NCI-H345 treated with DMSO at 0.1 percent for 48 hours (cell line): ENCODE results near the gene ECT2L.

Experiments
- DNase-seq: peaks from one replicate; lab custom pipeline; 2025; ENCODE audit not compliant: unreplicated experiment; lab: John Stamatoyannopoulos, UW

The ECT2L gene

DNA sequence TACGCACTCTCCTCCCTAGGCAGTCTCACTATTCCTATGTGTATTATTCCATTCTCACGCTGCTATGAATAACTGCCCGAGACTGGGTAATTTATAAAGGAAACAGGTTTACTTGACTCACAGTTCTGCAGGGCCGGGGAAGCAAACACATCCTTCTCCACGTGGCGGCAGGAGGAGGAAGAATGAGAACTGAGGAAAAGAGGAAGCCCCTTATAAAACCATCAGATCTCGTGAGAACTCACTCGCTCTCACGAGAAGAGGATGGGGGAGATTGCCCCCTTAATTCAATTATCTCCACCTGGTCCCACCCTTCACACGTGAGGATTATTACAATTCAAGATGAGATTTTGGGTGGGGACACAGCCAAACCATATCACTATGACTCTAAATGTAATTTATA, 61.9 kb downstream of the ECT2L start:
- DNase-seq = no peak

DNA sequence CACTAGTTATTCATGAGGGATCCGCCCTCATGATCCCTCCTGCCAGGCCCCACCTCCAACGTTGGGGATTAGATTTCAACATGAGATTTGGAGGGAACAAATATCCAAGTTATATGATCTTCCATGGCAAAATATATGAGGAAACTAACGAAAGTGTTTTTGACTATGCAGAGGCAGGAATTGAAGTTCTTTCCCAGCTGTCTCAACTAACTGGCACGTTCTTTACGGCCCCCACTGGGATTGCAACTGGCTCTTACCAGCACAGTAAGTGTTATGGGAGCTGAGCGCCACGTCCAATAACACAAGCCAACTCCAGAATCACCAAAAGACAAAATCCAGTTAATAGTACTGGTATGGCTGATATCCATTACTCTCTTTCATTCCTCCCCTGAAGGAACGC, 66.6 kb downstream of the ECT2L start:
- DNase-seq = no peak

DNA sequence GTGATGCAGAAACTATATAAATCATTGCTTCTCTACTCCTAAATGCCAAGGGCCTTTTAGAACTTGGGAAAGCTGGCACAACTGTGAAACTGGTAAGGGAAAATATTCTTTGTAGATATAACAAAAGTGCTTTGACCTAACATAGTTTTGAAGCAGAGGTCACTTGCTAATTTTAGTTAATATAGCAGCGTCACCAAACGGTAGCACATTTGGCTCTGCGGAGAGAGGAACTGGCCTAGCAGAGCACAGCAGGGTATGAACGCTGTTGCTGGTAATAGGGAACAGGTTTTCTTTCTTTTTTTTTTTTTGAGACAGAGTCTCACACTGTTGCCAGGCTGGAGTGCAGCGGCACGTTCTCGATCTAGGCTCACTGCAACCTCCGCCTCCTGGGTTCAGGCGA, 67.4 kb downstream of the ECT2L start:
- no peak for DNase-seq

DNA sequence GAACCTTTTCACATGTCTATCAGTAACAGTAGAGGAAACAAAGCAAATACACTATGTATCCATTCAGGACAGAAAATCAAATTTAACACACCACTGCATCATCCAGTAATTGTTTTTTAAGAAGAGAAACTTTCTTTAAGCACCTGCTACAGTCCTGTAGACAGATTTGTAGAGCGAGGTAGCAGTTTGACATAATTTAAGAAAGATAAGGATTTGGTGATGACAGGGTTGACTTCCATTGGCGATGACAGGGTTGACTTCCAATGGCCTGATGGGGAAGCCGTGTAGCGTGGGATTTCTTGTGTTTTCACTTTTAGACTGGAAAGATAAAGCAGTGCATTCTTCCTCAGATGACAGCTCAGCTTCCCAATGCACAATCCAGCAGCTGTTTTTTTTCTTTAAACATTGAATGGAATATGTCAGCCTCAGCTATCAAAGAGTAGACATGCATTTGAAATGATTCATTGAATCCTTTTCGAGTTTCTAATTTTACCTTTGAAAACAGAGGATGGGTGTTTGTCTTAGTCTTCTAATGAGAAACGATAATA, 68.5 kb downstream of the ECT2L start:
- DNase-seq = no peak

DNA sequence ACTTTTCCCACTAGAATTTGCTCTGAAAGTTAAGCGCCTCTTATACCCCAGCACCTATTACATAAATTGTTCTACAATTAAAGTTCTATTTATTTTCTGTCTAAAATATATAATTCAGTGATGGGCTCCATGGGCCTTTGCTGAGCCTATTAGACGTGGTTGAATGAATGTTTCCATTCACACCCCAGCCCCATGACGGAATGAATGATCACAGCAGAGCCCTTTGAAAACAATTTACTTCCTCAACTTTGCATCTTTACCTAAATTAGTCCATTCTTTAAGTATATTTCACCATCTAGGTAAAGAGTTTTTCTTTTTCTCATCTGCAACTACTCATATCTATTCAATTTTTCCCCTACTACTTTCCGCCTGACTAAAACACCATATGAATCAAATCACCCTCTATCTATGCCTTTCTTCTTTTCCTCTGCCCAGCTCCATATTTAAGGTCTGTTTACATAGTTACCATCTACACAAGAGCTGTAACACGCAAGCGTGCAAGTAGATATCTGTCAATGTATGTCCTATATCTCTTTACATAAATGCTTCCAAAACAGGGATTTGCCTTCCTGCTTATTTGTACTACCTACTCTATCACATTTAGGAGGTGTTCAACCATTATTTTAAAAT, 69.7 kb downstream of the ECT2L start:
- no peak for DNase-seq

DNA sequence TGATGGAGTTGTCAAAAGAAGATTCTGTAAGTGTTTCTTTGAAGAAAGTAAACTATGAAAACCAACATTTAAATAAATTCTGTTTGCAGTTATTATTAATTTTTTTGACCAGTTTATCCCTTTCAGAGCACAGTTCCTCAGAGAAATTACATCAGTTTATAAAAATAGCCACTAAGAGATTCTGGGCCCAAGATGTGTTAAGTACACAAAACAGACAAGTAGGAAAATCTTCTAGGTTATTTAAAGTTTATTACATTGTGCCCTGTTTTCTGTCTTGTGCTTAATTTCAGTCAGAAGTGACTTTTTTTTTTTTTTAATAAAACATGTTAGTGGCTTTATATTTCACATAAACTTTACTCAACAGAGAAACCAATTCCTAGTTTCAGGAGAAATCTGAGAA, 72.3 kb downstream of the ECT2L start:
- no peak for DNase-seq

DNA sequence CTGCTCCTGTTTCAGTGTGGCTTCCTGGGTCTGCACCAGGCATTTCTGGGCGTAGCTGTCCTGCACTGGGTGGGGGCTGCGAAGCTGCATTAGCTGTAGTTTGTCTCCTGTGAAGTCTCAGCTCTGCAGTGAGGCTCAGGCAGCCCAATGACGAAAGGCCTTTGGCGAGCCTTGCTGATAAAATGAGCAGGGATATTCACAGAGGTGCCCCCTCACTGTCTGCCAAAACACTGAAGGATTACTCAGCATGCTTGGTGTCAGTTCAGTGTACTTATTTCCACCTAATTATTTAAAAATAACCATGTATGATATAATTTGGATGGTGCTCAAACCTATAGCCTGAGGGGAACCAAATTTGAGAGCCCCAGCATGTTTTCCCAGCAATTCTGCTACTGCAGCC, 73.5 kb downstream of the ECT2L start:
- DNase-seq = no peak

DNA sequence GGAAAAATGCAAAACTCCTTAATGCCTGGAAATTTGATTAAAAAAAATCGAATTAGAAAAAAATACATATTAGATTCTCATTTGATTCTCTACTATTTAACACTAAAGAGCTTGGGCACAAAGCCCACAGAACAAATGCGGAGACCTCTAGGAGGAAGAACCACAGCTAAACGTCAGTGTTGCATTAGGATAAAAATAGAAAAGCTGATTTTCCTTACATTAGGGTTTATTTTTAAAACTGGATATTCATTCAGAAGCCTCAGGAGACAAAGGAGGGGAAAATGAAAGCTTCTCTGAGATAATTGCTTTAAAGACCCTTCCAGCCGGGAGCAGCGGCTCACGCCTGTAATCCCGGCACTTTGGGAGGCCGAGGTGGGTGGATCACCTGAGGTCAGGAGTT, 77.3 kb downstream of the ECT2L start:
- no peak for DNase-seq

DNA sequence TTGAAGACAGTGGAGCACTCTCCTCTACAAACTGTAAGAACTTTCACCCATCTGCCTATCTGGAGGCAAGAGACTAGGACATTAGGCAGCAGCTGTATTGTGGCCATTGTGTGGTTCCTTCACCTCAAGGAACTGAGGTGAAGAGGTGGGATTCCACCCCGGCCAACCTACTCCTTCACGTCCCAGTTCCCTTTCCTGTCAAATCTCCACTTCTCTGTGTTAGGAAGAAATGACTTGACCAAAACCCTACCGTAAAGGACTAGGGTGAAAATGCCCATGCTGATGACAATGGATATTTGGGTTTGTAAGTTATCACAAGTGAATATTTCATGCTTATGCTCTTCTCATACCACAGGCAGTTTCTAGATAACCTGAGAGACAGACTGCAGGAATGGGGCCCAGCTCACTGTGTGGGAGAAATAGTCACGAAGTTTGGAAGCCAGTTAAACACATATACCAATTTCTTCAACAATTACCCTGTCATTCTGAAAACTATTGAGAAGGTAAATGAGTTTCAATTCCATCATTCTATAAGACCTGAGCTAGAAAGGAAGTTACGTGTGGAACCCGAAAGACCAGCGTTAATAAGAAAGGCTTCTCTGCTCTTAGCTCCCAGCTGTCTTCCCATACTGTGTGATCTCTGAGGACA, 86.6 kb downstream of the ECT2L start:
- no peak for DNase-seq

DNA sequence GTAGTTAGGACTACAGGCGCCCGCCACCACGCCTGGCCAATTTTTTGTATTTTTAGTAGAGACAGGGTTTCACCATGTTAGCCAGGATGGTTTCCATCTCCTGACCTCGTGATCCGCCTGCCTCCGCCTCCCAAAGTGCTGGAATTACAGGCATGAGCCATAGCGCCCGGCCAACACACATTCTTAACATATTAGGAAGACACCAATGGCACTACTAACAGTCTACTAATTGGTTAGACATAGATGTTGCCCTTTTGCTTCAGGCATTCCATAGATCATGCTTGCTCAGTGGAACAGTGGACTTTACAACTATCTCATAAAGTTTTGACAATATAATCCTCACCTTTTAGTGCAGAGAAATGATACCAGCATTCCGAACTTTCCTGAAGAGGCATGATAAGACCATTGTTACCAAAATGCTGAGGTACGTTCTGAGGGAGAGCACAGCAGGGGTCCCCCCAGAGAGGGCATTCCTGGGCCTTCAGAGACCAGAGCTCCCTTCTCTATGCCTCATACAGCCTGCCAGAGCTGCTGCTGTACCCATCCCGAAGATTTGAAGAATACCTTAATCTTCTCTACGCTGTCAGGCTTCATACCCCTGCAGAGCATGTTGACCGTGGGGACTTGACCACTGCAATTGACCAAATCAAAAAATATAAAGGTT, 89.4 kb downstream of the ECT2L start:
- DNase-seq = no peak

DNA sequence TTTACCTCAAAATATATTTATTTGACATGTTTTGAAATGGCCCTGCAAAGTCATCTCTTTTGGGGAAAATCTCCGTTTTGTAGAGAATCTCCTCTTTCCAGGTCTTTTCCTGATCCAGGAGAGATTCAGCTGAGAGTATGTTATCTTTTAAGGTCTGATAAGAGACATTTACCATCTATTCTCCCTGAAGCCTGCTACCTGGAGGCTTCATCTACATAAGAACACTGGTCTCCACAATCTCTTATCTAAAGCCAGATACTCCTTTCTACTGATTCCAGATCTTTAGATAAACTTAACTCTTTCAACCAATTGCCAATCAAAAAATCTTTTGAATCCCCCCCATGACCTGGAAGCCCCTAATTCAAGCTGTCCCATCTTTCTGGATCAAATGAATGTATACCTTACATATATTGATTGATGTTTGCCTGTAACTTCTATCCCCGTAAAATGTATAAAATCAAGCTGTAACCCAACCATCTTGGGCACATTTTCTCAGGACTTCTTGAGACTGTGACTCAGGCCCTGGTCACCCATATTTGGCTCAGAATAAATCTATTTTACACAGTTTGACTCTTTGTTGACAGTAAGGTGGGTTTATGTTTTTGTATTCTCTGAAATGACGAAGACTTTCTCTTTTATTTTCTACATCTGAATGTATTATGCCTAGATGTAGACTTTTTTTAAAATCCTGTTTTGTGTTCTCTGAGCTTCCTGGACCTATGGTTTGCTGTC, 95.5 kb downstream of the ECT2L start:
- no peak for DNase-seq

DNA sequence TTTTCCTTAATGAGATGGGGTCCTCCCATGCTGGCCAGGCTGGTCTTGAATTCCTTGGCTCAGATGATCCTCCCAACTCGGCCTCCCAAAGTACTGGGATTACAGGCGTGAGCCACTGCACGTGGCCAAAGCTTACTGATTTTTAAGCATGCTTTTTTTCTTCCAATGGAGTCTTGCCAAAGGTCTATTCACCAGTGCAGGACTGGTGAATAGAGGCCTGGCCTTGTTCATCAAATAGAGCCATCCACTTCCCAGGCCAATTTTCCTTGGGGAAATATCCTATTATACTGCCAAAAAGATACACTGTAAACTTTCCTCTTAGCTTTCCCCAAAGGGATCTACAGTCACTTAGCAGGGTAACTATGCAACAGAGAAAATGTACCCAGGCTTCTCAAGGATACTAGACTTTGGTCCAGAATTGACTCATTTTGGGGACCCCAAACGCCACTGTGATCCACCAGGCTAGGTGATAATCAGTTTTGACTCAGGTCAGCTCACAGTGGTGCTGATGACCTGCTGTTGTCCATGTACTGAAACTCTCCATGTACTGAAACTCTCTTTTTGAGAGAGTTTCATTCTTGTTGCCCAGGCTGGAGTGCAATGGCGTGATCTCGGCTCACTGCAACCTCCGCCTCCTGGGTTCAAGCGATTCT, 100.3 kb downstream of the ECT2L start:
- no peak for DNase-seq

DNA sequence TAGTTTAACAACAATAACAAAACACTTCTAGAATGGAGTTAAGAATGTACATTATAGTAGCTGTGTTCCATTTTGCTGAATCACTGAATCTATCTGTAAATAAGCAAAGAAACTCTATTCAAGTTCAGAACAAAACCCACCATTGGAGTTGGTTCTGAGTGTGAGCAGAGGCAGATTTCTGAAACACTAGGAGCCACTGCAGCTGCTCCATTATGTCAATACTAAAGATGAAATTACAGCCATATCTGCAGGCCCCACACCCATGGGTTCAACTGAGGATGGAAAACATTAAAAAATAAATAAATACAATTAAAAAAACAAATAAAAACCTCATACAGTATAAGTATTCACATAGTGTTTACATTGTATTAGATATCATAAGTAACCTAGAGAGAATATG, 101.1 kb downstream of the ECT2L start:
- no peak for DNase-seq

DNA sequence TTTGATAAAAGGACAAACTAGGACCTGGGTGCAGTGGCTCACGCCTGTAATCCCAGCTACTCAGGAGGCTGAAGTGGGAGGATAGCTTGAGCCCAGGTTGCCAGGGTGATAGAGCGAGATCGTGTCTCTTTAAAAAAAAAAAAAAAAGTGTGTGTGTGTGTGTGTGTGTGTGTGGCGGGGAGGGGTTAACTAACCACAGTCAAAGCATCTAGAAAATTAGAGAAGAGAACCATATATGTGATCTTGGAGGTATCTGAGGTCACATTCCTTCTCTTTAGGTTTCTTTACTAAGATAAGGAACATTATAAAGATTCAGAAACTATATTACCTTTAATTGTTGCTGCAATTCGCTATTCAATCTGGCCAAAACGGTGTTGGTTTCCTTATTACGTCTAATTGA, 111.3 kb downstream of the ECT2L start:
- DNase-seq = no peak

DNA sequence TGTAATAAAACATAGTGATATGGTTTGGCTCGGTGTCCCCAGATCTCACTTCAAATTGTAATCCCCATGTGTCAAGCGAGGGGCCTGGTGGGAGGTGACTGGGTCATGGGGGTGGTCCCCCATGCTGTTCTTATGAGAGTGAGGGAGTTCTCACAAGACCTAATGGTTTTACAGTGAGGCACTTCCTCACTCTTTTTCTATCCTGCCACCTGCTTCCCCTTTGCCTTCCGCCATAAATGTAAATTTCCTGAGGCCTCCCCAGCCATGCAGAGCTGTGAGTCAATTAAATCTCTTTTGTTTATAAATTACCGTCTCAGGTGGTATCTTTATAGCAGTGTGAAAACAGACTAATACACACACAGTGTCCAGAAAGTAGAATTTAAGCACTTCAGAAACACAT, 113.6 kb downstream of the ECT2L start:
- no peak for DNase-seq

DNA sequence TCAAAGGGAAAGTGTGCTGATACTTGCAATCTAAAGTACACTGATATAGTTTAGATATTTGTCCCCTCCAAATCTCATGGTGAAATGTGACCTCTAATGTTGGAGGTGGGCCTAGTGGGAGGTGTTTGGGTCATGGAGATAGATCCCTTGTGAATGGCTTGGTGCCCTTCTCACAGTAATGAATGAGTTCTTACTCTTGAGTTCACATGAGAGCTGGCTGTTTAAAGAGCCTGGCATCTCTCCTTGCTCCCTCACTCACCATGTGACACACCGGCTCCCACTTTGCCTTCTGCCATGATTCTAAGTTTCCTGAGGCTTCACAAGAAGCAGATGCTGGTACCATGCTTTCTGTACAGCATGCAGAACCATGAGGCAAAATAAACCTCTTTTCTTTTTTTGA, 114.1 kb downstream of the ECT2L start:
- no peak for DNase-seq

DNA sequence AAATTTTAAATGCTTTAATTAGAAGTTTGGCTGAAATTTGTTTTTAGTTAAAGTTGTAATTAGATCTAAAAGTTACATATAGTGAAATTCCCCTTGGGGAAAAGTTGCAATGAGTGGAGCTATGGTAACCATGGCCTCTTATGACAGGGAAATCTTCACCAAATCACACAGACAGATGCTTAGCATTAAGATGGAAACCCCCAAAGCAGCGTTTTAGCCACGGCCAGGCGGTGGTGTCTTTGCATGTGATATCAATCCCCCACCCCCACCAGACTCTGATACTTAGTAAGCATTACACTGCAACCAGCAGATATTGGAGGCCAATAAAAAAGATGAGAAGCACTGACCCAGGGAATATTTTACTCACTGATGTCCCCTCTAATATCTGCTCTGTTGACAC, 116.4 kb downstream of the ECT2L start:
- no peak for DNase-seq

DNA sequence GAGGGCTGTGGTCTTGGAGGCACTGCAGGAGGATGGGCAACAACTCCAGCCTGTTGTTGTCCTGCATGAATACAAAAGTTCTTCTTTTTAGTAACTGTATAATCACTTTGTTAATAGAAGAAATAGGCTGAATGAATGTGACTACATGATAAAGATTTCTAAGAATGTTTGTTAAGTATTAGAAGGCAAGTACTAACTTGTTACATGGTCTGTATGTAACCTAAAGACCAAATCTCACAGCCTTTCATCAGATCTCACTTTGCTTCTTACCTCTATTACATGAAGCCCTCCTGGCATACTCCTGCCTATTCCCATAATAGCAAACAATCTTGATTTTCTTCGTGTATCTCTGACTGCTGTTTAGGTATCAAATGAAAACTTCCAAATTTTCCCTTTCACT, 118.8 kb downstream of the ECT2L start:
- no peak for DNase-seq

DNA sequence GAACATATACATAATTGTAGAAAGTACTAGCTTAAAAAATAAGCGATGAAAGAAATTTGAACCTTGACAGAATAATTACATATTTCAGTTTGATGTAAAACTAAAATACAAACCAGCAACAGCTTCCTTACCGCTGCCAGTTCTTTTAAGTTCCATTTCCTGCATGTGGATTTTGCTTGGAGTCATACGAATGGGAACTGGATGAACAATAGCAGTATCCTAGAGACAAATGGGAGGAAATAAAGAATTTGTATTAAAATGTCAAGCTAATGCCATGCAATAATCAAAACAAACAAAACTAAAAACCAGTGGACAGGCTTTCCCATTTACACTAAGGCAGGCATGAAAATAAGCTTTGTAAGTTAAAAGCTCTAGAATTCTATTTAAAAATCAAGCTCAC, 125.0 kb downstream of the ECT2L start:
- DNase-seq = no peak

DNA sequence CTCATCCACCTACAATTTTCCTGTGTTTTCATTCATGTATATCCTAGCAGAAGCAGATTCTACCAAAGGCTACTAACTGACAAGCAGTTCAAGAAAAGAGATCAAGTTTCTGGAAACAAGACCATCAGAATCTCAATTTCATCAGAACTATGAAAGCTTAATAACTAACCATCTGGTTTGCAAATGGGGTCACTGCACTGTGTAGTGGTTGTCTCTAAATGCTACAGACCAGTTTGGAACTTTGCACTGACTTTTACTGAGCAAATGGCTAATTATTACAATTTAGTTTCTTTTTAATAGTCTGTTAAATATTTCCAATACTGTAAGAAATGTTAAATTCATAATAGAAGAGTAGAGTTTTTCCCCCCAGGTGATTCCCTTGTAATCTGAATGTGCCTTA, 127.7 kb downstream of the ECT2L start:
- DNase-seq = no peak

DNA sequence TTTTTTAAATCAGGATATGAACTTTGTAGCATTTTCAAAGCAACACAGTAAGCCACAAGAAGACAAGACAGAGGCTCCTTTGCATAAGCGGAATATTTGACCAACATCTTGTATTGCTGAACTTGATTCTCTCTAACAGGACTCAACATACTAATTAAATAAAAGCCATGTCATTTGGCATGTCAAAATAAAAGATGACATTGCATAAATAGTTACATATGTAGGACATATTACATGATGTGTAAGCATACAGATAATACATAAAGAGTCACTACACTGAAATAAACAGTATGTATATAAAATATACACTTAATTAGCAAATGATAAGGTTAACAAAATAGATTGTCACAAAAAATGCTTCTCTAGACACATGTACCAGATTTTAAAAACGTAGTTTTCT, 129.9 kb downstream of the ECT2L start:
- DNase-seq = no peak
